ENCODE results near the gene DYNLL1.
"Not testable (repeated sequence)": the region's sequence is repeated elsewhere in the genome, so short reads cannot be mapped to it uniquely, and the experiment has no call there.

Gene DYNLL1

DNA sequence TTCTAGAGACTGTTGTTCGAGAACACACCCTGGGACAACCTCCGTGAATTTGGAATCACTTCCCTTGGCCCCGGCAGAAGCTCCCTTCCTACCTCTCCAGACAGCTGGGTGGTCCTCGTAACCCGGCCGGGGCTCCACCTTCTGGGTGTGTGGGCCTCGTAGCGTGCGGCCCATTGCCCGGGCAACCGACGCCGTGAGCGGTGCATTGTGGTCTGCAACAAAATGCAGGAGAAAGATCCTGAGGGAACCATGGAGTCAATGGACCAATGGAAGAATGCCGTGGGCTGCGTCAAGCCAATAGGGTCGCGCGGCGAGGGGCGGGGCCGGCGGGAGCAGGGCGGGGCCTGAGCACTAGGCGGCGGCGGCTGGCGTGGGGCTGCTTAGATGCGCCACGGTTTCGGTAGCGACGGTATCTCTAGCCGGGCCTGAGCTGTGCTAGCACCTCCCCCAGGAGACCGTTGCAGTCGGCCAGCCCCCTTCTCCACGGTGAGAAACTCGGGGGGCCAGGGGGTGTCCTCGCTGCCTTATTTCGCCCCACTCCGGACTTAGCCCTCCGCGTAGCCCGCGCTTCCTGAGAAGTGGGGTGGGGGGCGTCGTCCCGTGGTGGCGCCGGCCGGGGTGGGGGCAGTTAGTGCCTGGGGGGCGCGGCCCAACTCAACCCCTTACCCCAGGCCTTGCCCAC, at the start of gene DYNLL1:
TSS of gene DYNLL1 (plus strand) at position 383 of the 682 bp plus-strand sequence. CDS start 309 bp downstream, outside the sequence.
- DNase-seq (ENCODE audit: extremely low read depth in 1 of 2, low read depth in 1 of 2): peak; percentile 91 to 95

DNA sequence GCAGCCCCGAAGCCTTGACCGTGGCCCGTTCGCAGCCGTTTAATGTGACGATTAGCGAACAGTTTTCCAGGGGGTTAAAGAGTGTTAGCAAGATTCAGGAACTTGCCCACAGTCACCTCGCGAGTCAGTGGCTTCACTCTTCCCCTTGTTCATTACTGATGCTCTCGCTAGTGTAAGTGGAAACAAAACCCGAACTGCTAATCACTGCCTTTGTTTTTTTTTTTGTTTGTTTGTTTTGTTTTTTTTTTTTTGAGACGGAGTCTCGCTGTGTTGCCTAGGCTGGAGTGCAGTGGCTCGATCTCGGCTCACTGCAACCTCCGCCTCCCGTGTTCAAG, 49.1 kb upstream of the DYNLL1 start:
- not testable (repeated sequence) for DNase-seq (ENCODE audit: extremely low read depth in 1 of 2, low read depth in 1 of 2)

DNA sequence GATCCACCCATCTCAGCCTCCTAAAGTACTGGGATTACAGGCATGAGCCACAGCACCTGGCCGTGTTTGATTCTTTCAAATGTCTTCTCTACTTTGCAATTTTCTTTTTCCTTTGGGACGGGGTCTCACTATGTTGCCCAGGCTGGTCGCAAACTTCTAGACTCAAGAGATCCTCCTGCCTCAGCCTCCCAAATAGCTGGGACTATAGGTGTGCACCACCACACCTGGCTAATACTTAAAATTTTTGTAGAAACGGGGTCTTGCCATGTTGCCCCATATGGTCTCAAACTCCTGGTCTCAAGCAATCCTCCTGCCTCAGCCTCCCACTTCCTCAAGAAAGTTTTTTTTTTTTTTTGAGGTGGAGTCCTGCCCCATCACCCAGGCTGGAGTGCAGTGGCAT, 47.9 kb upstream of the DYNLL1 start:
- no peak for DNase-seq (ENCODE audit: extremely low read depth in 1 of 2, low read depth in 1 of 2)

DNA sequence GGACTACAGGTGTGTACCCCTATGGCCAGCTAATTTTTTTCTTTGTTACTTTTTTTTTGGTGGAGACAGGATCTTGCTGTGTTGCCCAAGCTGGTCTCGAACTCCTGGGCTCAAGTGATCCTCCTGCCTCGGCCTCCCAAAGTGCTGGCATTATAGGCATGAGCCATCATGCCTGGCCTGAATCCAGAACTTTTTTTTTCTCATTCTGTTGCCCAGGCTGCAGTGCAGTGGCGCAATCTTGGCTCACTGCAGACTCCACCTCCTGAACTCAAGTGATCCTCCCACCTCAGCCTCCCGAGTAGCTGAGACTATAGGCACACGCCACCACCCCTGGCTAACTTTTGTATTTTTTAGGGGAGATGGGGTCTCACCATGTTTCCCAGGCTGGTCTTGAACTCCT, 43.4 kb upstream of the DYNLL1 start:
- not testable (repeated sequence) for DNase-seq (ENCODE audit: extremely low read depth in 1 of 2, low read depth in 1 of 2)

DNA sequence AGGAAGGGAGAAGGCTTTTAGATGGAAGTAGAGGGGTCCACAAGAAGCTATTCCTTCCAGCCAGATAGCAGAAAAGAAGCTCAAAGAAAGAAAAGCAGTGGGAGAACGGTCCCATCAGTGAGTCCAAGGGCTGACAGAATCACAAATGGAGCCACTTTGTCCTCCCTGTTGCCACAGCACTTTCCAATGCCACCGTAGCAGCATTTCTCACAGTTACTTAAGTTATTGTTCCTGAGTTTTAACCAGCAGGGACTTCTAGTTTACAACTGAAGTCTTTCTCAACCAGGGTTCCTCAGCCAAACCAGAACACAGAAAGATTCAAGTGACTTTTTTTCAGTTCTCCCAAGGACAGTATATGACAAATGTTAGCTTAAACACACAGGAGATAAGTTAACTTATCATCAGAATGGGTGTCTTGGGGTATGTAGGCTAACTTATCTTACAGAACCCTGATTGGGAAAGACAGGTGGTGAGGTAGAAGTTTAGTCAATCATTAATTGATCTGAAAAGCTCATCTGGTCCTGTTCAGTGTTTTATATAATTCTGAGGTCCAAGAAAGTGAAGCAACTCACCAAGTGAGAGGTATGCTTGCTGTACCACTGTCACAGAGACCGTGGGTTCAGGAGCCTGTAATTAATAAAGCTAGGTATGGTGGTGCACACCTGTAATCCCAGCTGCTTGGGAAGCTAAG, 42.7 kb upstream of the DYNLL1 start:
- no peak for DNase-seq (ENCODE audit: extremely low read depth in 1 of 2, low read depth in 1 of 2)

DNA sequence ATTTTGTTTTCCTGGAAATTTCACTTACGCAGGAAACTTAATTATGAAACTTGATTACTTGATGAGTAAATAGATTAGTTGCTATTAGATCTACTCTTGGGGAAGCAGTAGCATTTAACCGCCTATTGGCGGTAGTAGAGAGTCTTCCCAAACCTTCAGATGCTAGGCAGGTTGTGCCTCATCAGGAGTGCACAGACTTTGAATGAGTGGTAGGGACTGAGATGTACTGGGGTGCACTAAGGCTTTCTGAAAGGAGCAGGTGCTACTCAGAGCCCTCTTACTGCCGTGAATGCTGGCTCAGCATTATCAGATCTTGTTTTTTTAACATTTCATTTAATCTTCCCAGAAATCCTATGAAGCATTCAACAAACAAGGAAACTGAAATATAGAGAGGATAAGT, 41.9 kb upstream of the DYNLL1 start:
- DNase-seq (ENCODE audit: extremely low read depth in 1 of 2, low read depth in 1 of 2): no peak

DNA sequence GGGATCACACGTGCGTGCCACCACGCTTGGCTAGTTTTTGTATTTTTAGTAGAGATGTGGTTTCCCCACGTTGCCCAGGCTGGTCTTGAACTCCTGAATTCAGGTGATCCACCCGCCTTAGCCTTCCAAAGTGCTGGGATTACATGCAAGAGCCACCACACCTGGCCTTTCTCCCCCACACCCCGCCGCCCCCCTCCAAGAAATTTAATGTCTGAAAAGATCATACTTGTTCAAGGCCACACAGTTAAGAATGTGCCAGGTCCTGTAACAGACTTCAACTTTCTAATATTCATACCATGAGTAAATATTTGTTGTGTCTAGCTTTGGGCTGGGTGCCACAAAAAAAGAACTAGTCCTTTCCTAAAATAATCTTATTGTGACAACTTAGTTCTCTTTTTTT, 40.6 kb upstream of the DYNLL1 start:
- no peak for DNase-seq (ENCODE audit: extremely low read depth in 1 of 2, low read depth in 1 of 2)

DNA sequence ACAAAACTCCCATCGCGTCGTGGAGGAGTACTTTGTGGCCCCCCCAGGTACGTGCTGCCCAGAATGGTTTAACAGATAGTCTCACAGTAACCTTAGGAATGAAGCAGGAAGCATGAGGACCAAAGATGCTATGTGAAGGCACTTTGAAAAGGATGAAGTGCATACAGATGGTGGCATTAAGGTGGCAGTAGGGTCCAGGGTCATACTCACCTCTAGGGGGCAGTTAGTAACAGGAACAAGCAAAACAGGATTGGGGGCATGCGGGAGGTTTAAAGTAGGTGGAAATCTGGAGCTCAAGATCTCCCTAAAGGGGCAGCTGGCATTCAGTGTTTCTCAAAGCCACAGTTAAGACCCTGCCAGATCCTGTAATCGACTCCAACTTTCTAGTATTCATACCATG, 38.8 kb upstream of the DYNLL1 start:
- DNase-seq (ENCODE audit: extremely low read depth in 1 of 2, low read depth in 1 of 2): no peak

DNA sequence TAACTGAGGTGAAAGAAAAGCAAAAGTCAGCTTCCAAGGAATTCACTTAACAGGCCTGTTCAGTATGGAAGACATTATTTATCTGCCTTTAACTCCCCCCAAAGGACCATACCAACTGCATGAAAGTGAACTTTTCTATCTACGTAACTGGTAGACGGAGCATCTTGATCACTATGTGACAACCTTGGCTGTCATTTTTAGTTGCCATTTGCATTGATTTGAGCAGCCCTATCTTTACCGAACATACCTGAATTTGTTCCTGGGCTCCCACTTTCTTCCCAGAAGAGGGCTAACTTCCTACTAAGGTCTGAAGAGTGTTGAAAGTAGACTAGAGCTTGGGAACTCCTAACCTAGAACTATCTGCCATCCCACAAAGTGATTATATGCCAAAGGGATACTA, 35.8 kb upstream of the DYNLL1 start:
- DNase-seq (ENCODE audit: extremely low read depth in 1 of 2, low read depth in 1 of 2): no peak

DNA sequence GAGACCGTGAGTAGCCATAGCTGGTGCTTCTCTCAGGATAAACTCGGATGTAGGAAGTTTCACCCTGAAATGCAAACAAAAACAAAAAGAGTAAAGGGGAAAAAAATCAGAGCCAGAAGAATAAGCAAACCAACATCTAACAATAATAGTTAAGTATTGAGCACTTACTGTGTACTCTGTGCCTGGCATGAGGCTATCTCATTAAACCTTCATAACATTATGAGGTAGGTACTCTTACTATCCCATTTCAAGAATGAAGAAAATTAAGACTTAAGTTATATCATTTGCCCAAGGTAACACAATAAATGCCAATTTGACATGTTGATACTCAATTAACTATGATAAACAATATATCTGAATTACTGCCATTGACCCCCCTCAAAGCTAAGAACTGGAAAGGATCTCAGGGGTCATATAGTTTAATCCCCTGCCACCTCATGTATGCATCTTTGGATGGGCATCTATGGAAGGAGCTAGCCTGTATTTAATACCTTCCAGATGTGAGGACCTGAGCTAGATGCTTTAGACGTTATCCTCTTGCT, 33.7 kb upstream of the DYNLL1 start:
- no peak for DNase-seq (ENCODE audit: extremely low read depth in 1 of 2, low read depth in 1 of 2)

DNA sequence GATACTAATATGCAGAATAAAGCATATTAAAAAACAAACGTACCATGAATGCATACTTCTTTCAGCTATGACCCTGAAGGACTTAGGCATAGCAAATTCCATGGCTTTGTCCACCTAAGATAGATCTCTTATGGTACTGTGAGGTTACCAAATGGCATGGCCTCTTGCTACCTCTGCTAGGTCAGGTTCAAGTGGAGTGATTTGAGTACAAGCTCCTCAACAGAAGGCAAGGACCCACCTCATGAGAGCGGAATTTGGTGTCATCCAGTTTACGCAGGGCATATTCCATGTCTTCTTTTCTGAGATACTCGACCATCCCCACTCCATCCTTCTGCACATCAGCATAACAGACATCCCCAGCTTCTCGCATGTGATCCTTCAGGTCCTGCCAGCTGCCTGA, 32.2 kb upstream of the DYNLL1 start:
- DNase-seq (ENCODE audit: extremely low read depth in 1 of 2, low read depth in 1 of 2): no peak

DNA sequence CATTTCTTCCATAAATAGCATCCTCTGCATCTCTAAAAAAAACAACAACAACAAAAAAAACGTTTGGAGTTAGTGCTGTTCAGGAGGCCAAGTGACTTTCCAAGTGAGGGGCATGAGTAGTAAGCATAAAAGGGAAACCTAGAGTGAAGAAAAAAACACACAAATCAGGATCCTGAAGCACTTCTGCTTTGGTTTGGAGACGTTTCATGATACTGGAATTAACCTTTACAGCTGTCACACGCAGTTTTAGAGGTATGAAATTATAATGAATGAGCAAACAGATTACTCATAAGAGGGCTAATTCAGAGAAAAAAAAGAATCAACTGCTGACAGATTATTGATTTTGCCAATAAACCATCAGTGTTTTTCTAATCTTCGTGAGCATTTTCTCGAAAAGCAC, 30.2 kb upstream of the DYNLL1 start:
- DNase-seq (ENCODE audit: extremely low read depth in 1 of 2, low read depth in 1 of 2): no peak

DNA sequence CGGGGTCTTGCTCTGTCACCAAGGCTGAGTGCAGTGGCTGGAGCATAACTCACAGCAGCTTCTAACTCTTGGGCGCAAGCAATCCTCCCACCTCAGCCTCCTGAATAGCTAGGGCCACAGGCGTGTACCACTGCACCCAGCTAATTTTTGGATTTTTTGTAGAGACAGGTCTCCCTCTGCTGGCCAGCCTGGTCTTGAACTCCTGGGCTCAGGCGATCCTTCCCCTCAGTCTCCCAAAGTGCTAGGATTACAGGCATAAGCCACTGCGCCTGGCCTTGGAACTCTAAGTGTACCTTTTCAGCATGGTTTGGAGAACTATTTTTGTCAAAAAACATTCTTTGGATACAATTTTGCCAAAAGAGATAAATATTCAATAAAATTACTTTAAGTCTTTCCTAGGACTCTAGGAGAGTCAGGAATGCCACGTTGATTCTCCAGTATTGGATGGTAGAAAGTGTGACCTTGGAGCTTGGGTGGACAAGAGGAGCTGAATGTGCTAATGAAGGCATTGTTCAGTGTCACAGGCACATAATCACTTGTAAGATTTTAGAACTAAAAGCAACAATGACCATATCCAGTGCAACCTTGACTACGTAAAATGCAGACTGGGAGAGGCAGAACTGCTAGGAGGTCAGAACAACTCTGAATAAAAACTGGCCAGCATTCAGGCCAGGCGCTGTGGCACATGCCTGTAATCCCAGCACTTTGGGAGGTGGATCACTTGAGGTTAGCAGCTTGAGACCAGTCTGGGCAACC, 29.2 kb upstream of the DYNLL1 start:
- no peak for DNase-seq (ENCODE audit: extremely low read depth in 1 of 2, low read depth in 1 of 2)

DNA sequence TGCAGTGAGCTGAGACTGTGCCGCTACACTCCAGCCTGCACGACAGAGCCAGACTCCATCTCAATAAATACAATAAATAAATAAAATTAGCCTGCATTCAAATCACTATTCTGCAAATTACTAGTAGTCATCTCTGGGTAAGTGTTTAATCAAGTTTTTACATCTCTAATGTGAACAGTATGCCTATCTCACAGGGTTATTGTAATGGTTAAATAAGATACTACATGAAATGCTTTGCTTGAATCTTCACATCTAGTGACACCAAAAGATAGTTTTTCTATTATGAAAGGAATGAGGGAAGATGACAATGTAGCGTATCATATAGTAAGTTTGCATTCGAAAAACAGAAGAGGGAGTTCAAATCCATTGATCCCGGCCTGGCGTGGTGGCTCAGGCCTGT, 28.5 kb upstream of the DYNLL1 start:
- no peak for DNase-seq (ENCODE audit: extremely low read depth in 1 of 2, low read depth in 1 of 2)

DNA sequence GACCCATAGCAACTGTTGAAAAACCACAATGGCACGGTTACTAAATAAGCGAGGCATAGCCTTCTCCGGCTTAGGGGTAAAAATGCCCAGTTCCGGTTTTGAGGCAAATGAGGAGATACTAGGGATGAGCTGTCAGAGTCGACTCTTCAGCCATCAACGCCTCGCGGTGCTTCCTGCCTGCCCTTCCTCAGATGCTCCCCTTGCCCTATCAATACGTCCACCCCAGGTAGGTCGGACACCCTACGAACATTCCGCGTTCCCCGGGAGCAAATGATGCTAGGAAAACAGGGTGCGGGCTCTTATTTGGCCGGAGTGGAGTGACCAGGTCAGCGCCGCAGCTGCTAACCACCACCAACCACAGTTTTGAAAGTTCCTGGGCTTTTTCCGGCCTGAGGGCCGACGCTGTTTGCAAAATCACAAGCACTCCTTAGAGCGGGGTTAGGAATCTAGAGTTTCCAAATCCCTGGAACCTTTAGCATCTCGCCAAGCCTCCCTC, 27.5 kb upstream of the DYNLL1 start:
- no peak for DNase-seq (ENCODE audit: extremely low read depth in 1 of 2, low read depth in 1 of 2)

DNA sequence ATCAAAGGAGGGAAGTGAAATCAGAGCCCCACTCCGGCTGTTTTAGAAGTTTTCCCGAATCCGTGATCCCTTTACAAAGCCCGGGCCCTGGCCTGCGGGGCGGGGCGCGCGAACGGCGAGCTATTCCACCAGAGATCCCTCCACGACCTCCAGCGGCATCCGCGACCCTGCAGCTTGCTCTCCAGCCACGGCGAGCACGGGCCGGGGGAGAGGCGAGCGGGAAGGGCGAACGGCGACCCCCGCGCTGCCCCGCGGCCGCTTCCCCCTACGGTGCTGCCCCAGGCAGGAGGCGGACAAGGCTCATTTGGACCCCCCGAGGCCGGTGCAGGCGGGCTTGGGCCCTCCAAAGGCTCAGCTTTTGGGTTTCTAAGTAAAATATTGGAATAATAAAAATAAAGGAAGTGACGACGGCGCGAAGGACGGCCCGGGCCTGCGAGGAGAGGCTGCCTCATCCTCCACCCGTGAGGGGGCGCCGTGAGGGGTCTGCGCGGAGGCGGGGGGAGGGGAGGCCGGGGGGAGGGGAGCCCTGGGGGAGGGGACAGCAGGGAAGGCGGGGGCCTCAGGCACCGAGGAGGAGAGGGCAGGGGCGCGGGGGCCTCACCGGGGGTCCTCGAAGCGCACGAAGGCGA, 27.0 kb upstream of the DYNLL1 start:
- DNase-seq (ENCODE audit: extremely low read depth in 1 of 2, low read depth in 1 of 2): peak in 1 of 2 donors; percentile 25

DNA sequence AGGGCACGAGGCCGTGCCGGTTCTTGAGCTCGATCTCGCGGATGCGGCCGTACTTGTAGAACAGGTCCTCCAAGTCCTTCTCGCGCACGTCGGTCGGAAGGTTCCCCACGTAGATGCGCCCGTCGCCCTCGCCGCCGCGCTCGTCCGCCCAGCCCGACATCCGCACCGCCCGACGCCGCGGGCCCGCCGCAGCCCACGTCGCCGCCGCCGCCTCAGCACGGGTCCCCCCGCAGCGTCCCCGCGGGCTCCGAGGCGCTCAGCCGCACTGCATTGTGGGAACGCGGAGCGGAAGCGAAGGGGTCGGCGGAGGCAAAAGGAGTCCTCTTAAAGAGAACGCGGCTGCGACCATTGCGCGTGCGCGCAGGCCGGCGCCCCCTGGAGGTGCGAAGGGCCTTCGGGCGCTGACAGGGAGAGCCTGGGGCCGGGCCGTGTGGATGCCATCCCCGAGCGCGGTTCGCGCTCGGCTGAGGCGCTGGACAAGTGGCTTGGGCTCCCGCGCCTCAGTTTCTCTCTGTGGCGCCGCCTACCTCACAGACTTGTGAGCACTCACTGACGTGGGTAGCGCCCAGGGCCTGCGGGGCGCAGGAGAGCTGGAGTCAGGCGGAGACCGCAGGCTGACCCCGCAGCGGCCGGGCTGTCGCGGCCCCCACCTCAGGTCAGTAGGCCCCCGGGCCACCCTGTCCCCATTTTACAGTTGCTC, 26.3 kb upstream of the DYNLL1 start, which contains the start of gene SRSF9:
TSS of gene SRSF9 (minus strand) at position 299 of the 700 bp plus-strand sequence. CDS start at position 160, 139 bp downstream.
- DNase-seq (ENCODE audit: extremely low read depth in 1 of 2, low read depth in 1 of 2): peak; percentile 91 to 98

DNA sequence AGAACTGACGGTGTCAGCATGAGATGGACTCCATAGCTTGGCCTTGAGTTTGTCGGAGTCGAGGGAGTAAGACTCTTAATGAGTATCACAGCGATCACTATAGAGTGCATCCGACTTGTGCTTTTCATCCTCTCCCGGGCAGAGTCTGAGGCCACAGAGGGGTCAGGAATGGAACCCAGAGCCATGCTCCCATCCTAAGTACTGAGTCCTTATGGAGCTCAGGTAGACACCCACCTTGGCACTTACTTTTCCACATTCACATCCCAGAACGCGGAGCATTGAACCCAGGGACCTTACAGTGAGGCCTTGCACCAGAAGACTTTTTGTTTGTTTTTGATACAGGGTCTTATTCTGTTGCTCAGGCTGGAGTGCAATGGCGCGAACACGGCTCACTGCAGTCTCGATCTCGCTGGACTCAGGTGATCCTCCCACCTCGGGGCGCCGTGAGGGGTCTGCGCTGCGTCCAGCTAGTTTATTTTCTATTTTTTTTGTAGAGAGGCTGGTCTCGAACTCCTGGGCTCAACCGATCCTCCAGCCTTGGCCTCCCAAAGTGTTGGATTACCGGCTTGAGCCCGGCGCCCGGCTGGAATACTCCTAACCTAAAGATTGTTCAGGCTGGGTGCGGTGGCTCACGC, 25.6 kb upstream of the DYNLL1 start:
- DNase-seq (ENCODE audit: extremely low read depth in 1 of 2, low read depth in 1 of 2): no peak

DNA sequence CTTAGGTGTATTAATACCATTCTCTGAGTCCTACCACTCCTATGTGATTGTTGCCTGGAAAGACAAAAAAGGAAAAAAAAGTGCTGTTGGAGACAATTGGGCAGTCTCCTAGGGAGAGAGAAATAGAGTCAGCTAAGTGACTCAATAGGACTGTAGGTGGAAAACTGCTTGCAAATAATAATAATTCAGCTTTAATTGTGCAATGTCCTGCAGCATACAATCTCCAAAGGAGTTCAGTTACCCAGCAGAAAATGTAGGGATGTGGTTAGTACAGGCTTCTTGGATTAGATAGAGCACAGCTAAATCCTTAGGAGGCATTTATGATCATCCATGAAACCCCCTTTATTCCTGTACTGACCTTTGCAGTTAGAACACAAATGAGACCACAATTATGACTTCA, 23.4 kb upstream of the DYNLL1 start:
- DNase-seq (ENCODE audit: extremely low read depth in 1 of 2, low read depth in 1 of 2): no peak

All from activated CD8-positive, alpha-beta memory T cell treated with anti-CD3 and anti-CD28 coated beads for 1 hour (primary cell).